Measurements from ENCODE around the gene GDF10.

DNA sequence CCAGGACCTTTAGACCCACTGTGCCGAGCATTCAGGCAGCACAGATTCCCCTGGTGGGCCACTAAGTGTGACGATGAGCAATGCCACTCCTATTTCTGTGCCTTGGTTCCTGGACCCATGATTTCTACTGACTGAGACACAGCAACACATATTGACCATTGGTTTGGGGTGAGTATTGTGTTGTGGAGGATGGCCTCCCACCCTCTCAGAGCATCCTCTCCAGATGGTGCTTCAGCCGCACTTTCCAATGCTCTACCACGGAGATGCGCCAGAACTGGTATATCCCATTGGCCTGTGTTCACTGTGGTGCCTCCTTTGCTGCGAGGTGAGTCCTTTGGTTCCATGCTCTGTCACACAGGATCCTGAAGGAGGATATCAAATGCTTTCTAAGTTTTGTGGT, 10.1 kb upstream of the GDF10 start:
- TF ChIP-seq, protein P1, sequence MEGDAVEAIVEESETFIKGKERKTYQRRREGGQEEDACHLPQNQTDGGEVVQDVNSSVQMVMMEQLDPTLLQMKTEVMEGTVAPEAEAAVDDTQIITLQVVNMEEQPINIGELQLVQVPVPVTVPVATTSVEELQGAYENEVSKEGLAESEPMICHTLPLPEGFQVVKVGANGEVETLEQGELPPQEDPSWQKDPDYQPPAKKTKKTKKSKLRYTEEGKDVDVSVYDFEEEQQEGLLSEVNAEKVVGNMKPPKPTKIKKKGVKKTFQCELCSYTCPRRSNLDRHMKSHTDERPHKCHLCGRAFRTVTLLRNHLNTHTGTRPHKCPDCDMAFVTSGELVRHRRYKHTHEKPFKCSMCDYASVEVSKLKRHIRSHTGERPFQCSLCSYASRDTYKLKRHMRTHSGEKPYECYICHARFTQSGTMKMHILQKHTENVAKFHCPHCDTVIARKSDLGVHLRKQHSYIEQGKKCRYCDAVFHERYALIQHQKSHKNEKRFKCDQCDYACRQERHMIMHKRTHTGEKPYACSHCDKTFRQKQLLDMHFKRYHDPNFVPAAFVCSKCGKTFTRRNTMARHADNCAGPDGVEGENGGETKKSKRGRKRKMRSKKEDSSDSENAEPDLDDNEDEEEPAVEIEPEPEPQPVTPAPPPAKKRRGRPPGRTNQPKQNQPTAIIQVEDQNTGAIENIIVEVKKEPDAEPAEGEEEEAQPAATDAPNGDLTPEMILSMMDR (IDR thresholded peaks at IDR 0.05), result no peak
- no peak for TF ChIP-seq ZFX (IDR thresholded peaks at IDR 0.05; ENCODE audit: borderline replicate concordance)
